ENCODE measurements around the gene ACBD7.

Gene ACBD7

GRCh38 chr10:15088428-15089261, at the start of gene ACBD7:
Gene ACBD7 (minus strand): TSS chr10:15088776. CDS start chr10:15088728, 48 bp downstream.
- DNase-seq: peak; percentile 77 to 92 (median 87)

GRCh38 chr10:15137636-15138035, 49.1 kb upstream of the ACBD7 start:
- DNase-seq: peak; percentile 7 to 39 (median 30)

- no peak for DNase-seq
These were observed 48.4 kb upstream of the ACBD7 start for GRCh38 chr10:15137036-15137359.

- no peak for DNase-seq
These were observed 47.8 kb upstream of the ACBD7 start for GRCh38 chr10:15136129-15137035.

- DNase-seq: no peak
These were observed 42.8 kb upstream of the ACBD7 start for GRCh38 chr10:15131330-15131729.

- no peak for DNase-seq
These were observed 36.3 kb upstream of the ACBD7 start for GRCh38 chr10:15124908-15125307.

- no peak for DNase-seq
These were observed 35.6 kb upstream of the ACBD7 start for GRCh38 chr10:15124190-15124589.

GRCh38 chr10:15123749-15124184, 35.2 kb upstream of the ACBD7 start:
- DNase-seq: no peak

GRCh38 chr10:15122477-15123030, 34.0 kb upstream of the ACBD7 start:
- DNase-seq: no peak

- no peak for DNase-seq
These were observed 33.1 kb upstream of the ACBD7 start for GRCh38 chr10:15121707-15122106.

- no peak for DNase-seq
These were observed 31.9 kb upstream of the ACBD7 start for GRCh38 chr10:15120523-15120922.

GRCh38 chr10:15118615-15119014, 30.0 kb upstream of the ACBD7 start:
- no peak for DNase-seq

- no peak for DNase-seq
These were observed 27.6 kb upstream of the ACBD7 start for GRCh38 chr10:15116225-15116624.

GRCh38 chr10:15113766-15114165, 25.2 kb upstream of the ACBD7 start:
- DNase-seq: no peak

- DNase-seq: no peak
These were observed 24.1 kb upstream of the ACBD7 start for GRCh38 chr10:15112657-15113056.

- peak; percentile 78 to 85 (median 85) for DNase-seq
These were observed 17.9 kb upstream of the ACBD7 start for GRCh38 chr10:15106352-15107013.

GRCh38 chr10:15103513-15103912, 14.9 kb upstream of the ACBD7 start:
- no peak for DNase-seq

- no peak for DNase-seq
These were observed 11.3 kb upstream of the ACBD7 start for GRCh38 chr10:15099886-15100285.

GRCh38 chr10:15097011-15097812, 8.6 kb upstream of the ACBD7 start, which contains the start of gene RPP38:
Gene RPP38 (plus strand): TSS chr10:15097355. CDS start chr10:15103315, 5,960 bp downstream.
- DNase-seq: peak; percentile 97 to 99 (median 98)

- peak in 1 of 3 donors; percentile 5 for DNase-seq
These were observed 8.1 kb upstream of the ACBD7 start for GRCh38 chr10:15096661-15097010.

GRCh38 chr10:15092855-15093408, 4.4 kb upstream of the ACBD7 start:
- no peak for DNase-seq

- no peak for DNase-seq
These were observed 2.8 kb upstream of the ACBD7 start for GRCh38 chr10:15091418-15091817.

Data from suppressor macrophage treated with lipopolysaccharide for 1 hour (primary cell).